GM23338 (cell line): Measurements from ENCODE around the gene MTOR.

Experiments
- EZH2 ChIP-seq: fragments of 200-600 bp; sonication (generic); IDR thresholded peaks from one replicate; pipeline ENCODE4 v1.8.0; 2017; ENCODE audit warnings: antibody characterized with exemption, mild to moderate bottlenecking, low read depth; ENCODE audit not compliant: unreplicated experiment
- JUNB ChIP-seq: IDR thresholded peaks from one replicate; pipeline ENCODE4 v1.6.1; 2016; ENCODE audit warnings: antibody characterized with exemption; ENCODE audit not compliant: unreplicated experiment
- POLR2AphosphoS5 ChIP-seq: IDR thresholded peaks from 2 replicates; pipeline ENCODE4 v1.6.1; 2016; ENCODE audit warnings: antibody characterized with exemption, low read depth
- TF ChIP-seq, protein P1 (sequence below), 2 experiments: fragments of 200-600 bp in 1 of 2; sonication (generic) in 1 of 2; conservative IDR thresholded peaks; 2 replicates each; pipeline versions ENCODE4 v1.5.1 to v1.6.1; 2016 to 2017; ENCODE audit warnings: antibody characterized with exemption in 2 of 2, low read depth in 2 of 2, mild to moderate bottlenecking in 2 of 2, moderate library complexity in 1 of 2
- TF ChIP-seq, protein P2 (sequence below): IDR thresholded peaks from one replicate; pipeline ENCODE4 v1.6.1; 2018; ENCODE audit warnings: antibody characterized with exemption; ENCODE audit not compliant: unreplicated experiment

DNA sequence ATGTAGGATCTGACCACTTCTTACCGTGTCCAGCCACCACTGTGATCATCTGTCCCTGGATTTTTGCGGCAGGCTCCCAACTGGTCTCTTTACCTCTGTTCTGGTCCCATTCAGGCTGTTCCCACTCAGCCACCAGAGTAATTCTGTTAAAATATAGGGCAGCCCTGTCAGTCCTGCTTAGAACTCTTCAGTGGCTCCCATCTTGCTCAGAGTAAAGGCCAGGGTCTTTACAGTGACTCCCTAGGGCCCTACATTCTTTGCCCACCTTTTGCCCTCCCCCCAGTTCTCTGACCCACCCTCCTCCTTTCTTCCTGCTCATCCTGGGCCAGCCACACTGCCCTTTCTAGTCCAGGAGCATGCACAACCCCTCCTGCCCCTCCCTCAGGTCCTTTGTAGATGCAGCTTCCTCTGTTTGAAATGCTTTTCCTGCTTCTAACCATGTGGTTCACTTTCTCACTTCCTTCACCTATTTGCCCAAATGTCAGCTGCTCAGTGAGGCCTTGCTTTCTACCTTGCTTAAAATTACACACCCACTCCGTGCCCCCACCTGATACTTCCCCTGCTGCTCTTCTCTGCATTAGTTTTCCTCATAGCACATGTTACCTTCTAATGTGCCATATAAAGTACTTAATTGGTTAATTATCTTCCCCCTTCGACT, 18.5 kb upstream of the MTOR start:
- TF ChIP-seq EZH2: no peak
- no peak for TF ChIP-seq POLR2AphosphoS5
- TF ChIP-seq, protein P1, sequence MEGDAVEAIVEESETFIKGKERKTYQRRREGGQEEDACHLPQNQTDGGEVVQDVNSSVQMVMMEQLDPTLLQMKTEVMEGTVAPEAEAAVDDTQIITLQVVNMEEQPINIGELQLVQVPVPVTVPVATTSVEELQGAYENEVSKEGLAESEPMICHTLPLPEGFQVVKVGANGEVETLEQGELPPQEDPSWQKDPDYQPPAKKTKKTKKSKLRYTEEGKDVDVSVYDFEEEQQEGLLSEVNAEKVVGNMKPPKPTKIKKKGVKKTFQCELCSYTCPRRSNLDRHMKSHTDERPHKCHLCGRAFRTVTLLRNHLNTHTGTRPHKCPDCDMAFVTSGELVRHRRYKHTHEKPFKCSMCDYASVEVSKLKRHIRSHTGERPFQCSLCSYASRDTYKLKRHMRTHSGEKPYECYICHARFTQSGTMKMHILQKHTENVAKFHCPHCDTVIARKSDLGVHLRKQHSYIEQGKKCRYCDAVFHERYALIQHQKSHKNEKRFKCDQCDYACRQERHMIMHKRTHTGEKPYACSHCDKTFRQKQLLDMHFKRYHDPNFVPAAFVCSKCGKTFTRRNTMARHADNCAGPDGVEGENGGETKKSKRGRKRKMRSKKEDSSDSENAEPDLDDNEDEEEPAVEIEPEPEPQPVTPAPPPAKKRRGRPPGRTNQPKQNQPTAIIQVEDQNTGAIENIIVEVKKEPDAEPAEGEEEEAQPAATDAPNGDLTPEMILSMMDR (conservative IDR thresholded peaks at IDR 0.05; ENCODE audit: low read depth in 2 of 2): no peak
- no peak for TF ChIP-seq JUNB
- TF ChIP-seq, protein P2, sequence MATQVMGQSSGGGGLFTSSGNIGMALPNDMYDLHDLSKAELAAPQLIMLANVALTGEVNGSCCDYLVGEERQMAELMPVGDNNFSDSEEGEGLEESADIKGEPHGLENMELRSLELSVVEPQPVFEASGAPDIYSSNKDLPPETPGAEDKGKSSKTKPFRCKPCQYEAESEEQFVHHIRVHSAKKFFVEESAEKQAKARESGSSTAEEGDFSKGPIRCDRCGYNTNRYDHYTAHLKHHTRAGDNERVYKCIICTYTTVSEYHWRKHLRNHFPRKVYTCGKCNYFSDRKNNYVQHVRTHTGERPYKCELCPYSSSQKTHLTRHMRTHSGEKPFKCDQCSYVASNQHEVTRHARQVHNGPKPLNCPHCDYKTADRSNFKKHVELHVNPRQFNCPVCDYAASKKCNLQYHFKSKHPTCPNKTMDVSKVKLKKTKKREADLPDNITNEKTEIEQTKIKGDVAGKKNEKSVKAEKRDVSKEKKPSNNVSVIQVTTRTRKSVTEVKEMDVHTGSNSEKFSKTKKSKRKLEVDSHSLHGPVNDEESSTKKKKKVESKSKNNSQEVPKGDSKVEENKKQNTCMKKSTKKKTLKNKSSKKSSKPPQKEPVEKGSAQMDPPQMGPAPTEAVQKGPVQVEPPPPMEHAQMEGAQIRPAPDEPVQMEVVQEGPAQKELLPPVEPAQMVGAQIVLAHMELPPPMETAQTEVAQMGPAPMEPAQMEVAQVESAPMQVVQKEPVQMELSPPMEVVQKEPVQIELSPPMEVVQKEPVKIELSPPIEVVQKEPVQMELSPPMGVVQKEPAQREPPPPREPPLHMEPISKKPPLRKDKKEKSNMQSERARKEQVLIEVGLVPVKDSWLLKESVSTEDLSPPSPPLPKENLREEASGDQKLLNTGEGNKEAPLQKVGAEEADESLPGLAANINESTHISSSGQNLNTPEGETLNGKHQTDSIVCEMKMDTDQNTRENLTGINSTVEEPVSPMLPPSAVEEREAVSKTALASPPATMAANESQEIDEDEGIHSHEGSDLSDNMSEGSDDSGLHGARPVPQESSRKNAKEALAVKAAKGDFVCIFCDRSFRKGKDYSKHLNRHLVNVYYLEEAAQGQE: no peak
